Measurements from ENCODE around the gene NDNF. TPM values are rescaled to one million over a fixed set of nuclear protein-coding genes. Genes with fewer than 3 reads are reported as not detected.

NDNF gene
- total RNA-seq, 1 donor from 2014 or later: 8.1 TPM

DNA sequence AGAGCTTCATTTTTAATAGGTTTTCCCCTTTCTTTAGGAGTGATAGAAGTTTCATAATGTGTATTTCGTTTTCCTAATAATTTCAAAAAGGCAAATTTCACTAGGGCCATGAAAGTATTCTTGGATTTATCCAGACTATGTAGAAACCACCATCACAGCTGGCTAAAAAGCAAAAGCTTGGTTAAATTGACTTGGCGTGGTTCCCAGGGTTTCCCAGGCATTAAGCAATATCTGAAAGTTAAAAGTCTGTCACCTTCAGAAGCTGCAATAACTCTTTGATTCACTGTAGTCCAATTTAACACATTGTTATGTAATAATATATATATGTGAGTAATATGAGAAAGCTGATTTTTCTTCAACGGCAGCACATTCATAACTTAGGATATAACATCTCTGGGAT, 38.3 kb downstream of the NDNF start:
- no peak for ATAC-seq
- intact Hi-C loops (cut with DNase I): no loop called here
- DNase-seq (ENCODE audit: missing footprints): no peak

DNA sequence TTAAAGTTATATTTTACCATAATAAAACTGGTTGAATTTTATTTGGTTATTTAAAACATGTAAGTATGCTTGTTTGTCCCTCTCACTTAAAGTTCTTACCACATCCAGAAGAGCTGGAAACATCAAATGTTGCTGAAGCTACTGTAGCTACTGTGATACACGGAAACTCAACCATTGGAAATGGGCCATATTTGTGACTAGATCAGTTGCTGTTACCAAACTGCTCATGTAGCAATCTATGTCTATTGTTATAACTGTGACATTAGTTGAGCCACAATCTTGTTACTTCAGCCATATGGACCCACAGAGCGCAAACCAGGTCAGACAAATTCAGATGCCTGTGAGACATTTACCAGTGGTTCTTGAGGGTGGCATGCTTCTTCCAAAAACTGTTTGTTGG, 41.6 kb downstream of the NDNF start:
- ATAC-seq (no peak), DNase-seq (ENCODE audit: missing footprints) (no peak)
- intact Hi-C loops (cut with DNase I): no loop called here

DNA sequence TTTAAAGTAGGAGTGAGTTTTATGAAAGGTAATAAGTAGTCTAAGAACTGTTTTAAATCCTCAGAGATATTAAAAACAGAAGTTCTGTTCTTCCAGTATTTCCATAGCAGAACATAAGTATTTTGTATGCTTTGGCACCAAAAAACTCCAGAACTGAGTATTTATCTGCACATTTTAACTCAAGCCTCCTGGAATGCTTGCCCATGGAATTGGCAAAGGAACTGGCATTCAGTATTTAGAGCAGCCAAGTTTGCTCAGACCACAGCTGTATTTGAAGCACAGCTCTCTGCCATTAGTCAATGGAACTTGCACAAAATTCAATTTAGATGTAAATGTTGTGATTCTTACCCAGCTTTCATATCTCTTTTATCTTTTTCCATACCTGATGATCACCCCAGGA, 42.2 kb downstream of the NDNF start:
- intact Hi-C loops (cut with DNase I): no loop called here
- DNase-seq (ENCODE audit: missing footprints) (no peak), ATAC-seq (no peak)

DNA sequence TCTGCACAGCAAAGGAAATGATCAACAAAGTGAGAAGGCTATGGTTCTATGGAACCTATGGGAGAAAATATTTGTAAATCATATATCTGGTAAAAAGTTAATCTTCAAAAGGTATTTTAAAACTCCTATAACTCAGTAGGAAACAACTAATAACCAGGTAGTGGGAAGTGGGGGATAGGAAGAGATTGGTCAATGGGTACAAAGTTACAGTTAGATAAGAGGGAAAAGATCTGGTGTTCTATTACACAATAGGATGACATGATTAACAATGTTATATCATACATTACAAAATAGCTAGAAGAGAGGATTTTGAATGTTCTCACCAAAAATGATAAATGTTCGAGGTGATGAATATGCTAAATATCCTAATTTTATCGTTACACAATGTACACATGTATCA, 46.3 kb downstream of the NDNF start:
- intact Hi-C loops (cut with DNase I): no loop called here
- ATAC-seq (no peak), DNase-seq (ENCODE audit: missing footprints) (no peak)

DNA sequence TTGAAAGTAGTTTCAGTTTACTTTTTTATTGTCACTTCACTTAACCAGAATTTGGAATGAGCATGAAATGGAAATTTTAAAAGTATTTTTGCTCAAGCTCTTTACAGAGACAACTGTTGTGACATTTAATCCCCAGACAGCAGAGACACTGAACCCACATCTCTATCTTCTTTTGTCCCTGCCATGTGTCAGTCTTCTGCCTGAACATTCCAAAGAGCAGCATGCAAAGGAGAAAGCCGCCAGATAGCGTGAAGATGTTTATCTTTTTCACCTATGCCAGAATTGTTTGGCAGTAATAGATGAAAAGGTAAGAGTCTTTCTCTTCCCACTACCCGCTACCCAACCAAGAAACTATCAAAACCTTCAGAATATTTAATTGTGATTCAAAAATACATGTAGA, 46.8 kb downstream of the NDNF start:
- intact Hi-C loops (cut with DNase I): no loop called here
- DNase-seq (ENCODE audit: missing footprints) (no peak), ATAC-seq (no peak)

DNA sequence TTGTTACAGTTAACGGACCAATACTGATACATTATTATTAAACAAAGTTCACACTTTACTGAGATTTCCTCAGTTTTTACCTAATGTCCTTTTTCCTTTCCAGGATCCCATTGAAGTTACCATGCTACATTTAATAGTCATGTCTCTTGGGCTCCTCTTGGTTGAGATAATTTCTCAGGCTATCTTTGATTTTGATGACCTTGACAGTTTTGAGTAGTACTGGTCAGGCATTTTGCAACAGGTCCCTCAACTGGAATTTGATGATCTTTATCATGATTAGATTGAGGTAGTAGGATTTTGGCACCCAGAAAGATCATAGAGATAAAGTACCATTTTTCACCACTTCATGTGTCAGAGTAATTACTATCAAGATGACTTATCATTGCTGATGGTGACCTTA, 53.8 kb downstream of the NDNF start:
- intact Hi-C loops (cut with DNase I): no loop called here
- DNase-seq (ENCODE audit: missing footprints) (no peak), ATAC-seq (no peak)

DNA sequence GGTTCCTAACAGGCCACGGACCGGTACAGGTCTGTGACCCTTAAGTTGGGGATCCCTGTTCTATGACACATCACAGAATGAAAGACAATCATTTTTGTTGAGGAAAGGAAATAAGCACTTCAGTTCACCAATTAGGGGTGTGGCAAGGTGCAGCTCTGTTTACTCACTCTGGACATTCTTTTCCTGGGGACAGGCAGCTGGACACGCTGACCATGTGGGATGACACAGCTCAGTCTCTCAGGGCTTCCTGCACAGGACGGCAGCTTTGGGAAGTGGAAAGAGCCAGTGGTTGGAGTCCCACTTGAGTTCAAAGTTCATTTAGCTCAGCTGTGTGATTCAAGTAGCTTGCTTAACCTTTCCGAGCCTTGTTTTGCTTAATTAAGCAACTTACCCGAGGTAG, 55.7 kb downstream of the NDNF start:
- DNase-seq (ENCODE audit: missing footprints): no peak
- intact Hi-C loops (cut with DNase I): no loop called here
- no peak for ATAC-seq

DNA sequence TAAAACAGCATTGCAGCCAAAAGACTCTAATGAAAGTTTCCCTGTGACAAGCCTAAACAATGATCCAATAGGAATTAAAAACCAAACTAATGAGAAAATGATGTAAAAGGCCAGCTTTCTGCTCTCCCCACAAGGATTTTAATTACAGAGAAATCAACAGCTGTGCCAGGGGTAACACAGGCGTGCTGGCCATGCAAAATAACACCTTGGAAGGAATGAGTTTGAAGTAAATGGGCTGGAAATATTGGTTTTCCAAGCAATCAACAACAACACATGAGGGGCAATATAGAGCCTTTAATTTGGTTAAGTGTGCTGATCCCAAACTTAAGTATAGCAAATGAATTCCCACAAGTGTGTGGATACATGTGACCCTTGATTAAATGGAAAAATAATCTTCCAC, 56.9 kb downstream of the NDNF start:
- ATAC-seq (no peak), DNase-seq (ENCODE audit: missing footprints) (no peak)
- intact Hi-C loops (cut with DNase I): no loop called here

DNA sequence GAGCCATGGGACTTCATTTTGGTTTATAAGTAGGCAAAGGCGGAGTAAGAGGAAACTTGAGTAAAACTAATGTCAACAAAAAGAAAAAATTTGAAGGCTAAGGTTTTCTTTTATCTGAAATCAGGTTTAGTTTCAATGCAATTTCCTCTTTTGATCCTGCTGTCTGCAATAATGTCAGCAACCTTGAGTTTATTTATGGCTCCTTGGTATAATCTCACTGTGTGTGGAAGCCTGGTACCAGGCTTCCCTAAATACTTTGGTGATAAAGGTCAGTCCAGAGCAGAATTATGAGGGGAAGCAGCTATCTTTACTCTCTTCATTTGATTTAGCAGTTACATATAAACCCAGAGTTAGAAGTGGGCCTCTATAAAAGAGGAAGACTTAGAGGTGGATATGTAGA, 57.8 kb downstream of the NDNF start:
- intact Hi-C loops (cut with DNase I): no loop called here
- no peak for DNase-seq (ENCODE audit: missing footprints)
- ATAC-seq: no peak

DNA sequence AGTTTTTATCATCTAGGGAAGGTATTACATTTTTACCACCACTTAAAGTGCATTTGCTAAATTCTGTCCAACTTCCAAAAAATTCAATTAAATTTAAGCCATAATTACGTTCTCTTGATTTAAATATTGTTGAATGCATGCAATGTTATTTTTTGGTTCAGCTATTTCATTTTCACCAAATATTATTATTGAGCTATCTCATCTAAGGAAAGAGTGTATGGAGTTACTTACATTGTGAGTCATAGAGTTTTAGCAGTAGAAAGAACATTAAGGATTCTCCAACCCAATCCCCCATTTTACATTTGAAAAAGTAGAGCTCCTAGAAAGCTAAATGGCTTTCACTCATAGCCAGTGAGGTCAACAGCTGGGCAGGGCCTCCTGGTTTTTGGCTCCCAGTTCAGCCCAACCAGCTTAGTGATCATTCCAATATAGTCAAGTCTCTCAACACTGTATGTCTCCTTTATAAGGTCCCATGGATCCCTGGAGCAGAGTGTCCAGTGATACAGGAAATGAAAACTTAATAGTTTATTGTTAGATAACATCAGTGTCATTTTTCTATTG, 60.5 kb downstream of the NDNF start:
- ATAC-seq (no peak), DNase-seq (ENCODE audit: missing footprints) (no peak)
- intact Hi-C loops (cut with DNase I): no loop called here

DNA sequence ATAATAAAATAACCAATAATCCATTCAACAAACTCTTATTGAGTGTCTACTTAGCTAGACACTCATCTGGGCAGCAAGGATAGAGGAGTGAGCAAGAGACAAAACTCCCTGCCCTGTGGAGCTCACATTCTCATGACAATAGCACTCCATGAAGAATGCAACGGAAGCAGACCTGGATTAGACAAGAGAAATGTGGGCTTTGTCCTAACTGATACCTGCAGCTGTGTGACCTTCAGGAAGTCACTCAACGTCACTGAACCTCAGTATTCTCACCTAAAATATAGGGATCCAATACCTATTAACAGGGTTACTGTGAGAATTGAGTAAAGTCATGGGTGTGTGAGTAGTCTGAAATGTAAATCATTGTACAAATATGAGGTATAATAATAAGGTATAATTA, 61.2 kb downstream of the NDNF start:
- ATAC-seq: no peak
- intact Hi-C loops (cut with DNase I): no loop called here
- DNase-seq (ENCODE audit: missing footprints): no peak

DNA sequence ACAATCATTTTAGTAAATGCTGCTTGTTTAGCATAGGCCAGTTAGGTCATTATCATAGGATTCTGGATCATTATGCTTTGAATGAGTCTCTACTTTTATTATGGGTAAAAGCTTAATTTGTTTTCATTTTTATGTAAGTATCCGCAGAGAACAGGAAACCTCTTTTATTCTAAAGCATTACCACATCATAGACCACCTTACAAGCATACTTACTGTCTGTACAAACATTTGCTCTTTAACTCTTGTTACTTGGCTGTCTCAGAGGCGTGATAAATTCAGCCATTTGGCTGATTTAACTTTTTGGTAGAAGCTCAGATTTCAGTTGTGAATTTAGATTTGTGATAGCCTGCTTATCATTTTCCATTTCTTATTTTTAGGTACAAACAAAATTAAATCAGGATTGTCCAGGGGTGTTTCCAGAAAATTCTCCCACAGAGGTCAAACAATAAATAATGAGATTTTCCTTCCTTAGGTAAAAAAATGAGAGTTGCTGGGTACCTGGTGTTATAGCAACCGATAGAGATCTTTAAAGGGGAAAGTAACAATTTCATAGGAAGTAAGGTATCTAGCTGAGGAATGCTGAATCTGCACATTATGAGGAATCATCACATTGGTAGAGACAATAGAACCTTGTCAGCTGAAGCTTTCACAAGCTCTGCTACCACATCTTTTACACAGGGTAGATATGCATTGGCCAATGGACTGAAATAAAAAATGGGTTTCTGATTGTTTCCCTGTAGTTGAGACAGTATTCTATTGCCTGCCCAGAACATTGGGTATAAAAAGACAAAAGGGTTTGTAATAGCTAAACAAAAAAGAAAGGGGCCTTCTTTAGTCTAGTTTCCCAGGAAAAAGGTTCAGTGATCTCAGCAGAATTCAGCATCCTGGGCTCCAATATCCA, 62.5 kb downstream of the NDNF start:
- ATAC-seq: no peak
- DNase-seq (ENCODE audit: missing footprints): no peak
- intact Hi-C loops (cut with DNase I): no loop called here

DNA sequence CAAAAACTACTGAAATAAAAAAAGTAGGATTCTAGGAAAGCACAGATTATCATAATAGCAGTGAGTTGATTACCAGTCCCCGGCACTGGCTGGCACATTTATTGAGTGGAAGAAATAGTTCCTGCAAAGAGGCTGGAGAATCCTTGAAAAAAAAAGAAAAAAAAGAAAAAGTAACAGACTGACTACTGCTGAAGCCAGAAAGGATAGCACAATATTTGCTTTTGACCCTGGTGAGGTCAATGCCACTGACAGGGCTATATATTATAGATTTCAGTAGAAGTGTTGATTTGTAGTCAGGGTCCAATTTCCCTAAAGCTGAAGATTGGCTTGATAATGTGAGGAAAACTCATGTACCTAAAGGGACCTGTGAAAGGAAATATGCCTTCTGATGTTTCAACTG, 64.7 kb downstream of the NDNF start:
- no peak for ATAC-seq
- intact Hi-C loops (cut with DNase I): no loop called here
- DNase-seq (ENCODE audit: missing footprints): no peak

DNA sequence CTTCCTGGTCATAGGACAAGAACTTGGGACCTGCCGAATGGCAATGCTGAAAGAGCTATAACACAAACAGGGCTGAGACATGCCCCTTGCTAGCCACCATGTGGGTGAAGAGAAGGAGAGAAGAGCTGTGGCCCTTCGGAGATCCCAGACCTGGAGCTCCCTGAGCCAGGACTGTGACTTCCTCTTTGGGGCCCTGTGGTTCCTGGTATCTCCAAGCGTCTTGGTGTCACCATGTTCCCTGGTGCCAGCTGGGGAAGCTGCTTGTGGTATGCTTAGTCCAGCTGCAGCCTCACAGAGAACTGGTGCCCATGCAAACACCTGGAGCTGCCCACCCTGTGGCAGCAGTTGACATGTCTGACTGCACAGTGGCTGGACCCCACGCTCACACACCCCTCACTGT, 68.5 kb downstream of the NDNF start:
- ATAC-seq: no peak
- intact Hi-C loops (cut with DNase I): no loop called here
- no peak for DNase-seq (ENCODE audit: missing footprints)

DNA sequence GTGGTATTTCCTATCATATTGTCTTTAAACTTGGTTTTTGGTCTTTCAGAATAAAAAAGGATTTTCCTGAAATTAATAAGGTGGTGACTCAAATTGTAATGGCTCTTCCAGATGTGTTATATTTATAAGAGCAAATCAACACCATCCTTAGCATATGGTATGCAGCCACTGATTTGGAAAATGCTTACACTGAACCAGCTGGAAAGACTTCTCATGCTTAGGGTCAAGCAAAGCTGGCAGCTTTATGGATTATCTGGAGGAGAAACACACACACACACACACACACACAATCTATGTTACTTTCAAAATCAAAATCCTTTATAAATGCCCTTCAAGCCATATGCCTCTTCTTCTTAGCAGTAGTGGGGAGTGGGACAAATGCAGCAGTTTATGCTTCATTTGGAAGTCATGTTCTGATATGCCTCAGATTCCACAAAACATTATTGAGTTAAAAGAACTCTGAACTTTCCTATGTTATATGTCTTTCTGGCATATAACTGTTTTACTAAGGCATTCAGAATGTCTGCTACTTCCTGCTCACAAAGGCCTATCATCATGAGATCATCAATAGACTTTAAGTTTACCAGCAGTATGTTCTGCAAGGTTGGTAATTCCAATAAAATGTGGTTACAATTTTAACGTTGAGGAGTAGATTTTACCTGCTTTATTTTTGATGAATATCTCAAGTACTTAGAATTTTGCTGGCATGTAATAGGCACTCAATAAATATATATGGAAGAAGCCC, 76.9 kb downstream of the NDNF start:
- no peak for ATAC-seq
- no peak for DNase-seq (ENCODE audit: missing footprints)
- intact Hi-C loops (cut with DNase I): no loop called here

DNA sequence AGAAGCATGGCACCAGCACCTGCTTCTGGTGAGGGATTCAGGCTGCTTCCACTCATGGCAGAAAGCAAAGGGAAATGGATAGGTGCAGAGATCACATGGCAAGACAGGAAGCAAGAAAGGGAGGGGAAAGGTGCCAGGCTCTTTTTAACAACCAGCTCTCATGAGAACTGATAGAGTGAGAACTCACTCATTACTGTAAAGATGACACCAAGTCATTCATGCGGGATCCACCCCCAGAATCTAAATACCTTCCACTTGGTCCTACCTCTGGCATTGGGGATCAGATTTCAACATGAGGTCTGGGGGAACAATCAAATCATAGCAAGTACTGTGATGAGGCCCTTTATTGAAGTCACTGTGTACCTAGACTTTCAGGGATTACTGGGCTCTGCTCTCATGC, 77.8 kb downstream of the NDNF start:
- intact Hi-C loops (cut with DNase I): no loop called here
- ATAC-seq (no peak), DNase-seq (ENCODE audit: missing footprints) (no peak)

DNA sequence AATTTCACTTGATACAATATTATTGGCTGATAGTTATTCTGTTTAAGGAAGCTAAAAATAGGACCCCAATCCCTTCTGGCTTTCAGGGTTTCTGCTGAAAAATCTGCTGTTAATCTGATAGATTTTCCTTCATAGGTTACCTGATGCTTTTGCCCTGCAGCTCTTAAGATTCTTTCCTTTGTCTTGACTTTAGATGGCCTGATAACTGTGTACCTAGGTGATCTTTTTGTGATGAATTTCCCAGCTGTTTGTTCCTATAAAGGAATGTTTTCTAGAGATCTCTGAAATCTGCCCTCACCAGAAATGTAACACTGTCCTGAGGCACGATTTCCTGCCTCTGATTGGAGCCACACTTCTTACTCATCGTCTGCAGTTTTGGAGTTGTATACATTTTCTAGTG, 80.5 kb downstream of the NDNF start:
- intact Hi-C loops (cut with DNase I): no loop called here

DNA sequence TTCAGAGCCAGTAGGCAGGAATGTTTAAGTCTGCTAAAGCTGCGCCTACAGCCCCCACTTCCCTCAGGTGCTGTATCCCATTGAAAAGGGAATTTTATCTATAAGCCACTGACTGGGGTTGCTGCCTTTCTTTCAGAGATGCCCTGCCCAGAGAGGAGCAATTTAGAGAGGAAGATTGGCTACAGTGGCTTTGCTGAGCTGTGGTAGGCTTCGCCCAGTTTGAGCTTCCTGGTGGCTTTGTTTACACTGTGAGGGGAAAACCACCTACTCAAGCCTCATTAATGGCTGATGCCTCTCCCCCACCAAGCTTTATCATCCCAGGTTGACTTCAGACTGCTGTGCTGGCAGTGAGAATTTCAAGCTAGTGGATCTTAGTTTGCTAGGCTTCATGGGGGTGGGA, 82.1 kb downstream of the NDNF start:
- no peak for ATAC-seq
- intact Hi-C loops (cut with DNase I): no loop called here

More for the DNA sequence above, 80.5 kb downstream of the NDNF start:
- no peak for DNase-seq (ENCODE audit: missing footprints)
- ATAC-seq: no peak

More for the DNA sequence above, 82.1 kb downstream of the NDNF start:
- no peak for DNase-seq (ENCODE audit: missing footprints)

Measured in Right ventricle myocardium inferior (tissue), 1 donor.